Subcutaneous adipose tissue (tissue), 4 donors: ENCODE measurements around the gene AZGP1. TPM values are rescaled to one million over a fixed set of nuclear protein-coding genes. Genes with fewer than 3 reads are reported as not detected.

Source experiments
- total RNA-seq, 4 donors: library from RNA; depleted of rRNA; stranded (reverse); fragments of >200 nt; gene quantifications; one replicate each; pipeline ENCODE4 v1.1.0, GENCODE V29; 2016
- TF ChIP-seq, protein P1 (sequence below): fragments of 450-650 bp; IDR thresholded peaks from one replicate; pipeline ENCODE4 v1.5.1; 2016; ENCODE audit warnings: low read depth, mild to moderate bottlenecking, control low read depth, antibody characterized with exemption, moderate library complexity

AZGP1 gene
- total RNA-seq, 4 donors from 2014 or later, result 31.5 to 411 (median 51.0) TPM

GRCh38 chr7:100017300-100017699 lies 41.5 kb upstream of the AZGP1 start:
- TF ChIP-seq, protein P1, sequence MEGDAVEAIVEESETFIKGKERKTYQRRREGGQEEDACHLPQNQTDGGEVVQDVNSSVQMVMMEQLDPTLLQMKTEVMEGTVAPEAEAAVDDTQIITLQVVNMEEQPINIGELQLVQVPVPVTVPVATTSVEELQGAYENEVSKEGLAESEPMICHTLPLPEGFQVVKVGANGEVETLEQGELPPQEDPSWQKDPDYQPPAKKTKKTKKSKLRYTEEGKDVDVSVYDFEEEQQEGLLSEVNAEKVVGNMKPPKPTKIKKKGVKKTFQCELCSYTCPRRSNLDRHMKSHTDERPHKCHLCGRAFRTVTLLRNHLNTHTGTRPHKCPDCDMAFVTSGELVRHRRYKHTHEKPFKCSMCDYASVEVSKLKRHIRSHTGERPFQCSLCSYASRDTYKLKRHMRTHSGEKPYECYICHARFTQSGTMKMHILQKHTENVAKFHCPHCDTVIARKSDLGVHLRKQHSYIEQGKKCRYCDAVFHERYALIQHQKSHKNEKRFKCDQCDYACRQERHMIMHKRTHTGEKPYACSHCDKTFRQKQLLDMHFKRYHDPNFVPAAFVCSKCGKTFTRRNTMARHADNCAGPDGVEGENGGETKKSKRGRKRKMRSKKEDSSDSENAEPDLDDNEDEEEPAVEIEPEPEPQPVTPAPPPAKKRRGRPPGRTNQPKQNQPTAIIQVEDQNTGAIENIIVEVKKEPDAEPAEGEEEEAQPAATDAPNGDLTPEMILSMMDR, result no peak

DNA sequence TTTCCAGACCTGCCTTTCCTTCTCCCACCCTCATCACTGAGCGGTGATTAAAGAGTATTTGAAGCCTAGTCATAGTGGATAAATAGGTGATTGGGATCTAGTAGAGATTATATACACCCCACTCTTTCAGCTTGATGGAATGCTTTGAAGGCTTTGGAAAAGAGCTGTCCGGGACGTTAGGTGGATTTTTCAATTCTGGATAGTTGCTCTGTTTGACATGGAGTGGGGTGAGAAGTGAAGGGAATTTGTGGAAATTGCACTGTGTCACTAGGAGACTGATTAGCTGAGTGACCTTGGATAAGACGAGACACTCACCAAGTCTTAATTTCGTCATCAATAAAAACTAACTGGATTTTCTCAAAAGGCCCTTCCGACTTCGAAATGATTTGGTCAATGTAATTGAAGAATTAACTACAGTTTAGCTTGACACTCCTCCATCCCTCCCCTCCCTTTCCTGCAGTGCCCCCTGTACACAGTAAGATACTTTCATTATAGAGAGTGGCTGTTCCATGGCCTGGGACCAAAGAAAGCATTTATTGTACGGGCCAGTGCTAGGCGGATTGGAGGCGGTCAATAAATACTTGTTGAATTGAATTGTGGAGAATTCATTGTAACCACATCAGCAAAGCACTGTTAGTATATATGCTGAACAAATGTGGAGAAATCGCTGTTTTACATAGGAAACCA lies 40.5 kb upstream of the AZGP1 start:
- TF ChIP-seq, protein P1, result no peak

- TF ChIP-seq, protein P1, result no peak
Measured at GRCh38 chr7:100015232-100016214, 39.7 kb upstream of the AZGP1 start, which contains the start of gene ZKSCAN1. ZKSCAN1 (plus strand) TSS chr7:100015596; CDS start chr7:100023507, 7,911 bp downstream.

DNA sequence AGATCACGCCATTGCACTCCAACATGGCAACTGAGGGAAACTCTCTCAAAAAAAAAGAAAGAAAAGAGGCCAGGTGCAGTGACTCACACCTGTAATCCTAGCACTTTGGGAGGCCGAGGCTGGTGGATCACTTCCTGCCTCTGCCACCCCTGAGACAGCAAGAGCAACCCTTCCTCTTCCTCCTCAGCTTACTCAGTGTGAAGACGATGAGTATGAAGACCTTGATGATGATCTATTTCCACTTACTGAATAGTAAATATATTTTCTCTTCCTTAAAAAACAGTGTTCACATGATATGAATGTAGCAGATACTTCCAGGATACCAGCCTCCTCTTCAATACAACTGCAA lies 37.5 kb upstream of the AZGP1 start:
- TF ChIP-seq, protein P1, result no peak

GRCh38 chr7:100011516-100011915 lies 35.7 kb upstream of the AZGP1 start:
- TF ChIP-seq, protein P1, result no peak

DNA sequence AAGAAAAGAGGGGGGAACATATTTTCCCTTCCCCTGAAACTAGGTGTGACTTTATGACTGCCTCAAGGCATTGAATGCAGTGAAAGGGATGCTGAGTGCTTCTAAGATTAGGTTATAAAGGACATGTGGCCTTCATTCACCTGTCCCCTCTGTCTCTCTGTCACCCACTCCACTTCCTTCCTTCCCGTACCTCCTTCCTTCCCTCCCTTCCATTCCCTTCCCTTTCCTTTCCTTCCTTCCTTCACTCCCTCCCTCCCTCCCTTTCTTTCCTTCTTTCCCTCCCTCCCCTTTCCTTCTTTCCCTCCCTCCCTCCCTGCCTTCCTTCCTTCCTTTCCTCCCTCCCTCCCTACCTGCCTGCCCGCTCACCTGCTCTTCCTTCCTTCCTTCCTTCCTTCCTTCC lies 35.1 kb upstream of the AZGP1 start:
- TF ChIP-seq, protein P1, result no peak

DNA sequence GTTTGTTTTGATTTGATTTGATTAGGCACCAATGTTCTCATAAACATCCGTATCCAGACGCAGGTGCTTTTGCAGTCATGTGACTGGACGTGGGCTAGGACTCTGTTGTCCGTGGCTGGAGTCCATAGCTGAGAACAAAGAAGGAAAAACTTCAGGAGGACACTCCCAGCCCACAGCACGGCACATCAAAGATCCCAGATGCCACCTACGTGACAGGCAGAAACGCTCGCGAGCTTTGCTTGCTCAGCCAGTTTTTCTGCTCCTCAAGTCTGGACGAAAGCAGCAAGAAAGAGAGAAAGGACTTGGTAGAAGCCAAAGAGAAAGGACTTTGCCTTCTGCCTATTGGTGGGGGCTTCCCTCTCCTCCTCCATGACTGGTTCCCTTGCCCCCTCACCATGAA lies 32.7 kb upstream of the AZGP1 start:
- TF ChIP-seq, protein P1, result no peak
